Stromal cell of bone marrow (primary cell): ENCODE data around the gene RBSN.
"Not testable (repeated sequence)": the region's sequence is repeated elsewhere in the genome, so short reads cannot be mapped to it uniquely, and the experiment has no call there.

Source experiments
- DNase-seq: peaks from one replicate; pipeline ENCODE4 v3.0.0-alpha.2; 2012; ENCODE audit warnings: low read depth

RBSN gene

GRCh38 chr3:15098503-15099363 lies at the start of gene RBSN:
RBSN (minus strand) TSS chr3:15099148; CDS start chr3:15096120, 3,028 bp downstream.
- DNase-seq: peak; percentile 94

- no peak for DNase-seq
Measured at GRCh38 chr3:15148614-15149013, 49.7 kb upstream of the RBSN start.

- DNase-seq: not testable (repeated sequence)
Measured at GRCh38 chr3:15136885-15137284, 37.9 kb upstream of the RBSN start.

GRCh38 chr3:15134968-15135367 lies 36.0 kb upstream of the RBSN start:
- not testable (repeated sequence) for DNase-seq

- not testable (repeated sequence) for DNase-seq
Measured at GRCh38 chr3:15128403-15128802, 29.5 kb upstream of the RBSN start.

GRCh38 chr3:15126975-15127374 lies 28.0 kb upstream of the RBSN start:
- not testable (repeated sequence) for DNase-seq

- DNase-seq: no peak
Measured at GRCh38 chr3:15122398-15122797, 23.4 kb upstream of the RBSN start.

GRCh38 chr3:15121936-15122335 lies 23.0 kb upstream of the RBSN start:
- DNase-seq: no peak

- no peak for DNase-seq
Measured at GRCh38 chr3:15120986-15121385, 22.0 kb upstream of the RBSN start.

GRCh38 chr3:15117011-15117410 lies 18.1 kb upstream of the RBSN start:
- no peak for DNase-seq

- DNase-seq: no peak
Measured at GRCh38 chr3:15116032-15116669, 17.2 kb upstream of the RBSN start.

GRCh38 chr3:15114466-15115358 lies 15.8 kb upstream of the RBSN start:
- no peak for DNase-seq

GRCh38 chr3:15113884-15114283 lies 14.9 kb upstream of the RBSN start:
- DNase-seq: no peak

- DNase-seq: no peak
Measured at GRCh38 chr3:15113471-15113870, 14.5 kb upstream of the RBSN start.

- DNase-seq: no peak
Measured at GRCh38 chr3:15112011-15112410, 13.1 kb upstream of the RBSN start.

- no peak for DNase-seq
Measured at GRCh38 chr3:15110206-15110605, 11.3 kb upstream of the RBSN start.

GRCh38 chr3:15108869-15109268 lies 9.9 kb upstream of the RBSN start:
- no peak for DNase-seq

- DNase-seq: peak; percentile 48
Measured at GRCh38 chr3:15108082-15108545, 9.2 kb upstream of the RBSN start.

- DNase-seq: no peak
Measured at GRCh38 chr3:15107075-15107947, 8.4 kb upstream of the RBSN start.

GRCh38 chr3:15102836-15103235 lies 3.9 kb upstream of the RBSN start:
- DNase-seq: peak; percentile 28

- DNase-seq: no peak
Measured at GRCh38 chr3:15102256-15102655, 3.3 kb upstream of the RBSN start.
